SU-DHL-6 (cell line): ENCODE results near the gene IQCE.

ENCODE experiments used
- H2AFZ ChIP-seq: fragments of 200-600 bp; sonication (generic); 2 replicates; pipeline ENCODE4 v1.6.1; 2014; ENCODE audit warnings: low read depth, mild to moderate bottlenecking, moderate library complexity, mixed read lengths, antibody characterized with exemption, low read length; ENCODE audit not compliant: severe bottlenecking
- H3F3A ChIP-seq: fragments of 200-600 bp; shearing (Covaris generic); 2 replicates; pipeline ENCODE4 v1.6.0; 2016; ENCODE audit warnings: antibody characterized with exemption, mild to moderate bottlenecking; ENCODE audit not compliant: insufficient read depth
- H3K27ac ChIP-seq: fragments of 200-600 bp; sonication (generic); 2 replicates; pipeline ENCODE4 v1.5.1; 2016; ENCODE audit warnings: low read depth, mild to moderate bottlenecking, low read length, moderate library complexity, mixed read lengths
- H3K27me3 ChIP-seq: fragments of 200-600 bp; sonication (generic), shearing (Covaris generic); 2 replicates; pipeline ENCODE4 v1.6.0; 2014; ENCODE audit warnings: mild to moderate bottlenecking, low read length
- H3K36me3 ChIP-seq: fragments of 200-600 bp; sonication (generic); 2 replicates; pipeline ENCODE4 v1.6.1; 2014; ENCODE audit warnings: mild to moderate bottlenecking, low read length, mixed read lengths
- H3K4me2 ChIP-seq: fragments of 300-600, 200-600 bp; shearing (Covaris generic), sonication (generic); 2 replicates; pipeline ENCODE4 v1.6.0; 2014; ENCODE audit warnings: low read length, low read depth, mild to moderate bottlenecking; ENCODE audit not compliant: poor library complexity, severe bottlenecking
- H3K4me3 ChIP-seq: fragments of 200-600 bp; sonication (generic); 2 replicates; pipeline ENCODE4 v1.5.1; 2014; ENCODE audit warnings: antibody characterized with exemption, low read length, mild to moderate bottlenecking, mixed read lengths; ENCODE audit not compliant: insufficient read depth, poor library complexity, severe bottlenecking
- H3K79me2 ChIP-seq: fragments of 200-600 bp; sonication (generic); 2 replicates; pipeline ENCODE4 v1.6.1; 2014; ENCODE audit warnings: mild to moderate bottlenecking, low read length, moderate library complexity; ENCODE audit not compliant: insufficient read depth
- H3K9ac ChIP-seq: fragments of 200-600 bp; sonication (generic); 2 replicates; pipeline ENCODE4 v1.7.0; 2014; ENCODE audit warnings: mild to moderate bottlenecking, low read length
- H3K9me2 ChIP-seq: fragments of 200-600 bp; sonication (generic); replicated peaks from 2 replicates; pipeline ENCODE4 v1.6.1; 2014; ENCODE audit warnings: low read length; ENCODE audit not compliant: insufficient read depth
- H3K9me3 ChIP-seq: fragments of 200-600 bp; sonication (generic); 2 replicates; pipeline ENCODE4 v1.6.1; 2014; ENCODE audit warnings: low read length, mixed read lengths; ENCODE audit not compliant: insufficient read depth
- H4K20me1 ChIP-seq: fragments of 200-600 bp; sonication (generic); 2 replicates; pipeline ENCODE4 v1.6.1; 2014; ENCODE audit warnings: low read depth, mild to moderate bottlenecking, antibody characterized with exemption, low read length, moderate library complexity, mixed read lengths
- EZH2phosphoT487 ChIP-seq: fragments of 200-600 bp; sonication (generic), shearing (Covaris generic); conservative IDR thresholded peaks from 2 replicates; pipeline ENCODE4 v1.6.1; 2018; ENCODE audit warnings: mild to moderate bottlenecking, antibody characterized with exemption, low read length, moderate library complexity, mixed read lengths
- TF ChIP-seq, protein P1 (sequence below): fragments of 200-600 bp; sonication (generic); IDR thresholded peaks from one replicate; pipeline ENCODE4 v1.5.1; 2017; ENCODE audit warnings: antibody characterized with exemption, mild to moderate bottlenecking, low read length, moderate library complexity; ENCODE audit not compliant: insufficient read depth, poor library complexity, severe bottlenecking

The IQCE gene

DNA sequence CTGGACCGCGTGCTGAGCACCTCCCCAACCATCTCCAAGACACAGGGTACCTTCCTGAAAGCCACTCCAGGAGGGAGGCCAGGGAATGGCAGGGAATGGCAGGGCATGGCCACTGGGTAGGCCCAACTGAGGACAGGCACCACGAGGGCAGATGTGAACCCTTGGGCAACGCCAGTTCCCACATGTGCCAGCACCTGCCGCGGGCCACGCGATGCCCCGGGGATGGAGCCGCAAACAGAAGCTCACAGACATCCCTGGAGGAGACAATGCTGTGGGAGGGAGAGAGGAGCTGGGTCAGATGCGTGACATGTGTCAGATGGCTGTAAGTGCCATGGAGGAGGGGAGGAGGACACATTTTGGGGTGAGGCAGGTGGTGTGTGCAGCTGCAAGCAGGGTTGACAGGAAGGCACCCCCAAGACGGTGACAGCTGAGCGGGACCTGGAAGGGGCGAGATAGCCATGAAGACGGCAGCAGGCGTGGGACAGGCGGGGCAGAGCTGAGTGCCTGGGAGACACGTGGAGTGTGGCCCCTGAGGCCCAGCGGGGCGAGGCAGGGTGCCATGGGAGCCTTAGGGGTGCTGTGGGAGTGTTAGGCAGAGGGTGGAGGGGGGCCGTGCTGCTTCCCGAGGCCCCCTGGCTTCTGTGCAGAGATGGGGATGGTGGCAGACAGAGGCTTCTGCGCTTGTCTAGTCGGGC lies 27.7 kb downstream of the IQCE start:
- Histone ChIP-seq H3K4me3 (no peak overlapping the region), H3K27ac (no peak overlapping the region), H3F3A (no peaks in the 10 kb centered on the region), H3K9me3 (no peaks in the 10 kb centered on the region), H4K20me1 (no peaks in the 10 kb centered on the region), H3K4me2 (no peak overlapping the region), H3K9ac (no peak overlapping the region), H2AFZ (no peak overlapping the region), H3K27me3 (no peaks in the 10 kb centered on the region), H3K36me3 (no peaks in the 10 kb centered on the region), H3K79me2 (no peaks in the 10 kb centered on the region), H3K9me2 (no peaks in the 10 kb centered on the region)
- TF ChIP-seq EZH2phosphoT487: no peak
- TF ChIP-seq, protein P1, sequence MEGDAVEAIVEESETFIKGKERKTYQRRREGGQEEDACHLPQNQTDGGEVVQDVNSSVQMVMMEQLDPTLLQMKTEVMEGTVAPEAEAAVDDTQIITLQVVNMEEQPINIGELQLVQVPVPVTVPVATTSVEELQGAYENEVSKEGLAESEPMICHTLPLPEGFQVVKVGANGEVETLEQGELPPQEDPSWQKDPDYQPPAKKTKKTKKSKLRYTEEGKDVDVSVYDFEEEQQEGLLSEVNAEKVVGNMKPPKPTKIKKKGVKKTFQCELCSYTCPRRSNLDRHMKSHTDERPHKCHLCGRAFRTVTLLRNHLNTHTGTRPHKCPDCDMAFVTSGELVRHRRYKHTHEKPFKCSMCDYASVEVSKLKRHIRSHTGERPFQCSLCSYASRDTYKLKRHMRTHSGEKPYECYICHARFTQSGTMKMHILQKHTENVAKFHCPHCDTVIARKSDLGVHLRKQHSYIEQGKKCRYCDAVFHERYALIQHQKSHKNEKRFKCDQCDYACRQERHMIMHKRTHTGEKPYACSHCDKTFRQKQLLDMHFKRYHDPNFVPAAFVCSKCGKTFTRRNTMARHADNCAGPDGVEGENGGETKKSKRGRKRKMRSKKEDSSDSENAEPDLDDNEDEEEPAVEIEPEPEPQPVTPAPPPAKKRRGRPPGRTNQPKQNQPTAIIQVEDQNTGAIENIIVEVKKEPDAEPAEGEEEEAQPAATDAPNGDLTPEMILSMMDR: no peak

DNA sequence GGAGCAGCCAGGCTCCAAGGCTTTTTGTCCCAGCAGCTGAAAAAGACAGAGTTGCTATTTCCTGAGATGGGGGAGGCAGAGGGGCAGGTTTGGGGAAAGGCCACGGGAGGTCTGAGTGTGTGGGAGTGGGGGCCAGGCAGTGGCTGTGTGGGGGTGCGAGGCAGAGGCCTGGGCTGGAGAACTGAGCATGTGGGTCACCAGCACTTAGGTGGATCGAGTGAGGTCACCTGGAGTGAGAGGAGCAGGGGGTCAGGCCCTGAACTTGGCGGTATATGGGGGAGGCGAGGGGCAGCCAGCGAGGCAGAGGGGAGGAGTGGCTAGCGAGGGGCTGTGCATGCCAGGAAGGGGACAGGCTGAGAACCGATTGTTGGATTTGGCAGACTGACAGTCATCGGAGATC lies 28.4 kb downstream of the IQCE start:
- H3K4me3 ChIP-seq: no peak overlapping the region
- no peaks in the 10 kb centered on the region for H3K9me2 ChIP-seq
- no peak overlapping the region for H3K4me2 ChIP-seq
- H3K27me3 ChIP-seq: no peaks in the 10 kb centered on the region
- H3K9me3 ChIP-seq: no peaks in the 10 kb centered on the region
- H2AFZ ChIP-seq: no peak overlapping the region
- H3K27ac ChIP-seq: no peak overlapping the region
- H4K20me1 ChIP-seq: no peaks in the 10 kb centered on the region
- H3K79me2 ChIP-seq: no peaks in the 10 kb centered on the region
- no peaks in the 10 kb centered on the region for H3K36me3 ChIP-seq
- no peaks in the 10 kb centered on the region for H3F3A ChIP-seq
- TF ChIP-seq, protein P1: no peak
- no peak for TF ChIP-seq EZH2phosphoT487
- no peak overlapping the region for H3K9ac ChIP-seq

DNA sequence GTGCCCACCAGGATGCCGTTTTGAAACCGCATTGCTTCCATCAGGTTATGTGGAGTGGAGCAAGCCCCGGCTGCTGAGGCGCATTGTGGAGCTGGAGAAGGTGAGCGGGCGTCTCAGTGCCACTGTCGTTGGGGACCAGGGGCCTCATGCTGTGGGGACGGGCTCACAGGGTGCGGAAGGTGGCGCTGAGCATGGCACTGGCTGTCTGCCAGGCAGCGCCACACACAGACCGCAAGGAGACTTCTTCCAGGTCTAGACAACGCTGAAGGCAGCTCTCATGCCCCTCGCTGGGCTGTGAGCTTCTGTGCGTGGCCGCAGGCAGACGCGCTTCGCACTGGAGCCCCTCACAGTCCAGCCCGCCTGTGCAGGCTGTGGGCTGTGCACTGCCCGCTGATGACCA lies 29.0 kb downstream of the IQCE start:
- H3K27ac ChIP-seq: no peak overlapping the region
- no peak for TF ChIP-seq EZH2phosphoT487
- TF ChIP-seq, protein P1: no peak
- no peak overlapping the region for H3K9ac ChIP-seq
- no peaks in the 10 kb centered on the region for H3K9me3 ChIP-seq
- no peak overlapping the region for H2AFZ ChIP-seq
- H3F3A ChIP-seq: no peaks in the 10 kb centered on the region
- H4K20me1 ChIP-seq: no peaks in the 10 kb centered on the region
- H3K4me3 ChIP-seq: no peak overlapping the region
- no peaks in the 10 kb centered on the region for H3K9me2 ChIP-seq
- no peaks in the 10 kb centered on the region for H3K79me2 ChIP-seq
- H3K27me3 ChIP-seq: no peaks in the 10 kb centered on the region
- no peaks in the 10 kb centered on the region for H3K36me3 ChIP-seq
- H3K4me2 ChIP-seq: no peak overlapping the region
